Measurements from ENCODE around the gene UMAD1. TPM values are rescaled to one million over a fixed set of nuclear protein-coding genes. Genes with fewer than 3 reads are reported as not detected.

The UMAD1 gene
- total and polyA plus RNA-seq, 7 donors, result 8.7 to 51.1 (median 15.6) TPM

- WGBS, 2 donors, result 54 to 62% methylated on average over 3 of the region's 3 CpGs
These were observed 244.3 kb downstream of the UMAD1 start for GRCh38 chr7:7884855-7885254.

GRCh38 chr7:7889791-7890568, 249.4 kb downstream of the UMAD1 start:
- intact Hi-C loops (cut with DNase I), result no loop called here
- WGBS, 2 donors, result 95 to 98% methylated on average over 5 of the region's 5 CpGs

More at GRCh38 chr7:7884855-7885254, 244.3 kb downstream of the UMAD1 start:
- H3K27me3 ChIP-seq, result no peaks in the 10 kb centered on the region
- no peak overlapping the region for H3K4me3 ChIP-seq
- intact Hi-C loops (cut with DNase I), result no loop called here
- TF ChIP-seq CTCF (IDR thresholded peaks at IDR 0.05), result no peak
- TF ChIP-seq EP300 (IDR thresholded peaks at IDR 0.05), result no peak
- no peak for TF ChIP-seq POLR2AphosphoS5 (IDR thresholded peaks at IDR 0.05)
- no peak for TF ChIP-seq POLR2A (IDR thresholded peaks at IDR 0.05)
- no peak for DNase-seq
- no peak overlapping the region for H3K27ac ChIP-seq
- no peaks in the 10 kb centered on the region for H3K9me3 ChIP-seq
- peaks cover 0 to 13% (median 4%) of the 10 kb centered on the region in 4 donors for H3K4me1 ChIP-seq
- H3K36me3 ChIP-seq, result no peaks in the 10 kb centered on the region

GRCh38 chr7:7895004-7895650, 254.6 kb downstream of the UMAD1 start:
- intact Hi-C loops (cut with DNase I), result no loop called here
- Histone ChIP-seq H3K9me3 (no peaks in the 10 kb centered on the region), H3K36me3 (no peaks in the 10 kb centered on the region), H3K27me3 (no peaks in the 10 kb centered on the region), H3K27ac (no peak overlapping the region), H3K4me1 (no peaks in the 10 kb centered on the region), H3K4me3 (no peak overlapping the region)
- TF ChIP-seq POLR2AphosphoS5 (IDR thresholded peaks at IDR 0.05) (no peak), POLR2A (IDR thresholded peaks at IDR 0.05) (no peak), EP300 (IDR thresholded peaks at IDR 0.05) (no peak), CTCF (IDR thresholded peaks at IDR 0.05) (no peak)
- DNase-seq, result no peak
- 84 to 88% methylated on average over 7 of the region's 7 CpGs for WGBS, 2 donors

More at GRCh38 chr7:7889791-7890568, 249.4 kb downstream of the UMAD1 start:
- Histone ChIP-seq H3K4me3 (no peak overlapping the region), H3K27me3 (no peaks in the 10 kb centered on the region), H3K36me3 (no peaks in the 10 kb centered on the region), H3K9me3 (no peaks in the 10 kb centered on the region), H3K27ac (no peak overlapping the region), H3K4me1 (no peaks in the 10 kb centered on the region)
- no peak for DNase-seq
- TF ChIP-seq CTCF (IDR thresholded peaks at IDR 0.05), result no peak
- no peak for TF ChIP-seq POLR2AphosphoS5 (IDR thresholded peaks at IDR 0.05)
- TF ChIP-seq POLR2A (IDR thresholded peaks at IDR 0.05), result no peak
- no peak for TF ChIP-seq EP300 (IDR thresholded peaks at IDR 0.05)

- Histone ChIP-seq H3K27ac (no peak overlapping the region), H3K4me1 (no peaks in the 10 kb centered on the region), H3K9me3 (no peaks in the 10 kb centered on the region), H3K27me3 (no peaks in the 10 kb centered on the region), H3K4me3 (no peak overlapping the region), H3K36me3 (no peaks in the 10 kb centered on the region)
- intact Hi-C loops (cut with DNase I), result no loop called here
- DNase-seq, result no peak
- WGBS, 2 donors, result 61 to 72% methylated on average over 4 of the region's 4 CpGs
- TF ChIP-seq CTCF (IDR thresholded peaks at IDR 0.05) (no peak), EP300 (IDR thresholded peaks at IDR 0.05) (no peak), POLR2A (IDR thresholded peaks at IDR 0.05) (no peak), POLR2AphosphoS5 (IDR thresholded peaks at IDR 0.05) (no peak)
These were observed 255.2 kb downstream of the UMAD1 start for GRCh38 chr7:7895754-7896153.

Measured in sigmoid colon (tissue), 7 donors.